ENCODE results near the gene ANGEL2.

ANGEL2 gene

GRCh38 chr1:212953321-212953720 lies 62.3 kb downstream of the ANGEL2 start:
- TF ChIP-seq RARB (CRISPR knock-in tag; IDR thresholded peaks at IDR 0.05) (no peak), GLIS3 (CRISPR knock-in tag; IDR thresholded peaks at IDR 0.05) (no peak), ZC3H10 (CRISPR knock-in tag; IDR thresholded peaks at IDR 0.05) (no peak), ZNF70 (CRISPR knock-in tag; IDR thresholded peaks at IDR 0.05) (no peak), TCF4 (CRISPR knock-in tag; IDR thresholded peaks at IDR 0.05; ENCODE audit: borderline replicate concordance) (no peak), ZFP3 (CRISPR knock-in tag; IDR thresholded peaks at IDR 0.05) (no peak), ZNF8 (CRISPR knock-in tag; IDR thresholded peaks at IDR 0.05) (no peak), POU6F1 (CRISPR knock-in tag; IDR thresholded peaks at IDR 0.05; ENCODE audit: borderline replicate concordance, low read depth) (no peak), ESRRG (CRISPR knock-in tag; IDR thresholded peaks at IDR 0.05) (no peak), ISL1 (CRISPR knock-in tag; IDR thresholded peaks at IDR 0.05) (no peak), ZFP30 (CRISPR knock-in tag; IDR thresholded peaks at IDR 0.05) (no peak), ARNTL (CRISPR knock-in tag; IDR thresholded peaks at IDR 0.05; ENCODE audit: borderline replicate concordance, low read depth) (no peak), ZNF565 (CRISPR knock-in tag; conservative IDR thresholded peaks at IDR 0.05; ENCODE audit: low read depth) (no peak), CREB5 (CRISPR knock-in tag; IDR thresholded peaks at IDR 0.05; ENCODE audit: low read depth) (no peak), PPARA (CRISPR knock-in tag; IDR thresholded peaks at IDR 0.05; ENCODE audit: borderline replicate concordance) (no peak)
- ATAC-seq: no peak

- TF ChIP-seq TOX (CRISPR knock-in tag; IDR thresholded peaks at IDR 0.05; ENCODE audit: borderline replicate concordance) (no peak), PATZ1 (CRISPR knock-in tag; IDR thresholded peaks at IDR 0.05; ENCODE audit: borderline replicate concordance) (no peak), TCF4 (CRISPR knock-in tag; IDR thresholded peaks at IDR 0.05; ENCODE audit: borderline replicate concordance) (no peak)
- no peak for ATAC-seq
Observed at GRCh38 chr1:212952641-212952976, 63.1 kb downstream of the ANGEL2 start.

DNA sequence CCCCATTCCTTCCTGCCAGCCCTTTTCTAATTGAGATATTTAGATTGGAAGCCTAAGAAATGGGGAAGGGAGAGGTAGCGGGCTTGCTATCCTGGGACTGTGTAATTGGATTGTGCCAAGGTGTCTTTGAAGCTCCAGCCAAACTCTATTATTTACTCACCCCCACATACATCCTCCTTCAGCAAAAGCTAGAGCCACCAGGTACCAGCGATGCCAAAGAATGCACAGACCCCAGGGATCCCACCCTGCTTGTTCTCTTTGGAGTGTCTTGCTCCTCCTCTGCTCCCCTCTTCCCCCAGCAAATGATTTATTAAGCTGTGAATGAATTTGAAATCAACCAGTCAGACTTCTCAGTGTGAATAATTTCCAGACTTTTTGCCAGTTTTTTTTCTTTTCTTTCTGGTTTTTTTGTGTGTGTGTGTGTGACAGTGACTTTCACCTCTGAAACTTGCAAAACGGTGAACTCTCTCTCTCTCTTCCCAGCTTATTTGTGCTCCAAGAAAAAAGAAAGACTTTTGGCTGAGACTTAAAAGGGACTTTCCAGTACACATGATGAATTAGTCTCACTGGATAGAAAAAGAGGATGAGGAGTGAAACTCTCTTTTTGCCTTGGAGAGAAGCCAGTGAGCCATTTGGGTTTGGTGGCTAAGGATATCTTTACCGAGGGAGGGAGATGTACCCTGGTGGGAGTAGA lies 63.6 kb downstream of the ANGEL2 start:
- ATAC-seq: no peak
- TF ChIP-seq ZNF8 (CRISPR knock-in tag; IDR thresholded peaks at IDR 0.05) (no peak), BACH2 (CRISPR knock-in tag; IDR thresholded peaks at IDR 0.05; ENCODE audit: borderline replicate concordance) (no peak), GLIS3 (CRISPR knock-in tag; IDR thresholded peaks at IDR 0.05) (no peak), ZFP3 (CRISPR knock-in tag; IDR thresholded peaks at IDR 0.05) (no peak), SNAI2 (CRISPR knock-in tag; IDR thresholded peaks at IDR 0.05) (no peak), ARNTL (CRISPR knock-in tag; IDR thresholded peaks at IDR 0.05; ENCODE audit: borderline replicate concordance, low read depth) (no peak), CREB5 (CRISPR knock-in tag; IDR thresholded peaks at IDR 0.05; ENCODE audit: low read depth) (no peak)

DNA sequence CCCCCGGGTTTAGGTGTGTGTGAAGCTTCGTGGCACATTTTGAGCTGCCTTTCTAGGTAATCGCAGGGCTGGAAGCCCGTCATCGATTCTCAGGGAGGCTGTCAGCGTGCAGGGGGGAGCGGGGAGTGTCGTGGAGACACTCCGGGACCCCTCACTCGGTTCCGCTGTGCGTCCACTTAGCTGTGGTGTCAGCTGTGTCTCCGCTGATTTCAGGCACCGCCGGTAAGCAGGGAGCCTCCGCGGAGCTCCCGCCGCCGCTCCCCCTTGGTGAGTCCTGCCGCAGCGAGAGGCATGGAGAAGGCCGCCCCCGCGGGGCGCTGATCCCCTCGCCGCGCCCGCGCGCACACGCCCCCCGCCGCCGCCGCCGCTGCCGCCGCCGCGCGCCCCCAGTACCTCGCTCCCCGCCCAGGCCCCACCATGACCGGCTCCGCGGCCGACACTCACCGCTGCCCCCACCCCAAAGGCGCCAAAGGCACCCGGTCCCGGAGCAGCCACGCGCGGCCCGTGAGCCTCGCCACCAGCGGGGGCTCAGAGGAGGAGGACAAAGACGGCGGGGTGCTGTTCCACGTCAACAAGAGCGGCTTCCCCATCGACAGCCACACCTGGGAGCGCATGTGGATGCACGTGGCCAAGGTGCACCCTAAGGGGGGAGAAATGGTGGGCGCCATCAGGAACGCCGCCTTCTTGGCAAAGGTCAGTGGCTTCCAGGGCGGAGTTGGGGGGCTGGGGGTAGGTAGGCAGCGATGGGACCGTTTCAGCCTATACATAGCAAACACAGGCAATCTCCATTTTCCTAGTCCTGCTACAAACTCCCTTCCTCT lies 64.3 kb downstream of the ANGEL2 start:
- ATAC-seq: peak; percentile 39
- TF ChIP-seq, protein P1, sequence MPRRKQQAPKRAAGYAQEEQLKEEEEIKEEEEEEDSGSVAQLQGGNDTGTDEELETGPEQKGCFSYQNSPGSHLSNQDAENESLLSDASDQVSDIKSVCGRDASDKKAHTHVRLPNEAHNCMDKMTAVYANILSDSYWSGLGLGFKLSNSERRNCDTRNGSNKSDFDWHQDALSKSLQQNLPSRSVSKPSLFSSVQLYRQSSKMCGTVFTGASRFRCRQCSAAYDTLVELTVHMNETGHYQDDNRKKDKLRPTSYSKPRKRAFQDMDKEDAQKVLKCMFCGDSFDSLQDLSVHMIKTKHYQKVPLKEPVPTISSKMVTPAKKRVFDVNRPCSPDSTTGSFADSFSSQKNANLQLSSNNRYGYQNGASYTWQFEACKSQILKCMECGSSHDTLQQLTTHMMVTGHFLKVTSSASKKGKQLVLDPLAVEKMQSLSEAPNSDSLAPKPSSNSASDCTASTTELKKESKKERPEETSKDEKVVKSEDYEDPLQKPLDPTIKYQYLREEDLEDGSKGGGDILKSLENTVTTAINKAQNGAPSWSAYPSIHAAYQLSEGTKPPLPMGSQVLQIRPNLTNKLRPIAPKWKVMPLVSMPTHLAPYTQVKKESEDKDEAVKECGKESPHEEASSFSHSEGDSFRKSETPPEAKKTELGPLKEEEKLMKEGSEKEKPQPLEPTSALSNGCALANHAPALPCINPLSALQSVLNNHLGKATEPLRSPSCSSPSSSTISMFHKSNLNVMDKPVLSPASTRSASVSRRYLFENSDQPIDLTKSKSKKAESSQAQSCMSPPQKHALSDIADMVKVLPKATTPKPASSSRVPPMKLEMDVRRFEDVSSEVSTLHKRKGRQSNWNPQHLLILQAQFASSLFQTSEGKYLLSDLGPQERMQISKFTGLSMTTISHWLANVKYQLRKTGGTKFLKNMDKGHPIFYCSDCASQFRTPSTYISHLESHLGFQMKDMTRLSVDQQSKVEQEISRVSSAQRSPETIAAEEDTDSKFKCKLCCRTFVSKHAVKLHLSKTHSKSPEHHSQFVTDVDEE (CRISPR knock-in tag; IDR thresholded peaks at IDR 0.05): no peak
- TF ChIP-seq POU6F1 (CRISPR knock-in tag; IDR thresholded peaks at IDR 0.05; ENCODE audit: borderline replicate concordance, low read depth): no peak
- no peak for TF ChIP-seq ZC3H10 (CRISPR knock-in tag; IDR thresholded peaks at IDR 0.05)
- TF ChIP-seq ZNF70 (CRISPR knock-in tag; IDR thresholded peaks at IDR 0.05): no peak
- TF ChIP-seq OSR1 (CRISPR knock-in tag; IDR thresholded peaks at IDR 0.05): no peak
- TF ChIP-seq ARNTL (CRISPR knock-in tag; IDR thresholded peaks at IDR 0.05; ENCODE audit: borderline replicate concordance, low read depth): no peak
- no peak for TF ChIP-seq PPARA (CRISPR knock-in tag; IDR thresholded peaks at IDR 0.05; ENCODE audit: borderline replicate concordance)
- TF ChIP-seq PATZ1 (CRISPR knock-in tag; IDR thresholded peaks at IDR 0.05; ENCODE audit: borderline replicate concordance): no peak
- TF ChIP-seq ZNF8 (CRISPR knock-in tag; IDR thresholded peaks at IDR 0.05): no peak
- no peak for TF ChIP-seq BACH2 (CRISPR knock-in tag; IDR thresholded peaks at IDR 0.05; ENCODE audit: borderline replicate concordance)
